ENCODE data around the gene IRX2.

DNA sequence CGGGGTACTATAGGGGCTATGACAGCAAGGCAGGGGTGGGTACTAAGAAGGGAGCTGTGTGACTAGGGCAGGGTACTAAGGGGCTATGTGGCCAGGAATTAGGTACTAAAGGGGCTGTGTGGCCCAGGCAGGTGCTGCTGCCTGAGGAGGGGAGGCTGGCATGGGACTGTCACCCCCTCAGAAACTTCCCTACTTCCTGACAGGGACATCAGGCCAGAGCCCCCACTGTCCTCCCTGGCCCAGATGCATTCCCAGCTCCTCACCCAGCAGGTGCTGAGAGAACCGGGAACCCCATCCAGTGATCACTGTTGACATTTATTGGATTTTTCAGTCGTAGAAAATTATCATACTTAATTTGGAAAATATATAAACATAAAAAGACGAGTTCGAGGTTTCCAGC lies 26.6 kb downstream of the IRX2 start:
- TF ChIP-seq CTCF (conservative IDR thresholded peaks at IDR 0.05; ENCODE audit: low read length) = no peak
- no peak for TF ChIP-seq EZH2phosphoT487 (IDR thresholded peaks at IDR 0.05; ENCODE audit: borderline replicate concordance)
